NCI-H2171 (cell line): Measurements from ENCODE around the gene ODAM.
"Not testable (repeated sequence)": the region's sequence is repeated elsewhere in the genome, so short reads cannot be mapped to it uniquely, and the experiment has no call there.

Experiments used
- DNase-seq: peaks from one replicate; lab custom pipeline; 2025; lab: John Stamatoyannopoulos, UW

The ODAM gene

GRCh38 chr4:70221818-70222217 is 26.3 kb downstream of the ODAM start:
- not testable (repeated sequence) for DNase-seq

DNA sequence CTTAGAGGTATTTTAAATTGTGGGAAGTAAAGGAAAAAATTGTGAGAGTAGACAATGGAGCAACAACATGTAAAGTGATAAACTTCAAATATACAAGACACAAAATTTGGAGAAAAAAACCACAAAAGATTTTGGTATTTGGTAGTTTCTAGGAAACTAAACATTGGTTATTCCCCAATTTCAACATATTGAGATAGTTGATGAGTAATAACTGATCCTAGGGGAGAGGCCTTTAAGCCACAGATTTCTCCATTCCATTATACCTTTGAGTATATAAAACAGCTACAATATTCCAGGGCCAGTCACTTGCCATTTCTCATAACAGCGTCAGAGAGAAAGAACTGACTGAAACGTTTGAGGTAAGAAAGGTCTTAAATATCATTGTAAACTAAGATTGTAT is 30.3 kb downstream of the ODAM start, which contains the start of gene FDCSP:
FDCSP (plus strand) TSS at position 301 of the 400 bp plus-strand sequence. CDS start 5,071 bp downstream, outside the sequence.
- no peak for DNase-seq

GRCh38 chr4:70236125-70236524 is 40.6 kb downstream of the ODAM start:
- DNase-seq, result no peak

DNA sequence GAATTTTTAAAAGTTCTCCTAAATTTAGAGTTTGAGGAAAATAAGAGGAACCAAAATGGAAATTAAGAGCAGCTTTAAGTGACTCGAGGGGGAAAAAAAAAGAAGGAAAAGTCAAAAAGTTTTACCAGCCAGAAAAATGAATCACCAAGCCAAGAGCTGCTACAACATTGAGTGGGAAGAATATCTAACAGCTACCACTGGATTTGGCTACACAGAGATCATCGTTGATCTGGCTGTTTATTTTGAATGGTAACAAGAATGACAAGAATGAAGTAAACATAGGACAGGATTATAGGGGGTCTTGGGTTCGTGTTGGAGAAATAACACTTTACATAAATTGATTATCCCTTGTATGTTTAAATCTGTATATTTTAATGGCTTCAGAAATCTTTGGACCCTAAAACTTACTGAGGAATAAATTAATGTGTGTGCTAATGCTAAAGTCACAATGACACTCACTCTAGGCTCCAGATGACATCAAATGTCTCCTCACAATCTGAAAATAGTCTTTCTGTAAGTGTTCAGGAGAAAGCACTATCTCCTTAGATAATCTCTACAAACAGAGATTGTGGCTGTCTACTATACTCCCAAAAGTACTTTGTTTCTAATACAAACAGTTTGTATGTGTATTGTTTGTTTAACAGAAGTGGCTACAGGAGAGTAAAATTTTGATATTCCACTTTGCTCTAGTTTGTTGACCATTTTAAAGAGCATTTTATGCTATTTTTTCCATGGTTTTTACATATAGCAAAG is 43.8 kb downstream of the ODAM start:
- no peak for DNase-seq

- no peak for DNase-seq
Measured at GRCh38 chr4:70239884-70240591, 44.5 kb downstream of the ODAM start.

- not testable (repeated sequence) for DNase-seq
Measured at GRCh38 chr4:70242297-70242696, 46.8 kb downstream of the ODAM start, which contains the start of gene CSN3. Gene CSN3, plus strand, starts transcription at chr4:70242597. Its CDS starts 2,223 bp downstream, at chr4:70244820.

DNA sequence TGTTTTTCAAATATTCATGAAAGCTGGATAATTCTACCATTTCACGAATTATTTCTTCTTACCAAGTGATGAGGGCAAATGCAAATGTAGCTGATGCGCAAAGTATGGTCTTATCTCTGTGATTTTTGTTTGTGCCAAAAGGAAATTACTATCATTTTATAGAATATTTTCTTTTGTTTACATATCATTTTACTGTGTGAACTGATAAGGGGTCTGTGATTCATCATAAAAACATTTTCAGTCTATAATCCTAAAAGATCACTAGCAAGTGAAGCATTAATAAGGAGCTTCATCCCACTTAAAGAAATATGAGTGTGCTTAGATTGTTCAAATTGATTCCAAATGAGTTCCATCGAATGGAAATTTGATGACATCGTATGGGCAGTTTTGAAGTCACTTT is 47.6 kb downstream of the ODAM start:
- no peak for DNase-seq

DNA sequence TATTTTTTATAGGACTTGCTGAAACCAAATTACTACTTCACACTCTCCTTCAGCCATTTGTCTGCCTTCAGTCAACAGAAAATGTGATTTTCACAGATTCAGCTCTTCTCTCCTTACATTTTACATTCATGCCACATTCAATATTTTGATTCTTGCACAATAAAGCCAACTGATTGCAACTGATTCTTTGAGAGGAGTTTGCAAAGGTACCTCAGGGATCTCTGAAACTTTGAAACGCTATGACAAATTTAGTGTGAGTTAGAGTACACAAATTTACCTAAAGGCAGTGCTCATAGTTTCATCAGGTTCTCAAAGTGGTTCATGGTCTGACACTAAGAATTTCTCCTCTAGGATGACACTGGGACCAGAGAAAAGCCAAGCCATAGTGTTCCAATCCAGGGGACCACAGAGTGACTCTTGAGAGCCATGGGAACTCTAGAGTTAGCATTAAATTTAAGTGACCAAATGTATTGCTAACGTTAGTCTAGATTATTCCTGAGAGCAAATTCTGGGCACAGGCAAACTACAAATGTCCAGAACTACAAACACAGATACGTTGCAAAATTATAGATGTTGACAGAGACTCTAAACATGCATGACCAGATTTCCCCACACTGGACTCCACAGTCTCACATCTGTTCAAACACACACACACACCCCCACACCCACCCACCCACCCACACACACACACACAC is 55.9 kb downstream of the ODAM start:
- no peak for DNase-seq

- DNase-seq, result no peak
Measured at GRCh38 chr4:70251945-70252277, 56.4 kb downstream of the ODAM start.
